GM10266 (cell line): ENCODE data around the gene GRWD1.
A peak's percentile ranks its signal among the peaks of the same experiment; 100 is the strongest.

Source experiments
- DNase-seq: peaks from one replicate; pipeline ENCODE4 v3.0.0; 2012; ENCODE audit errors: extremely low spot score
- TF ChIP-seq, protein P1 (sequence below): IDR thresholded peaks from 2 replicates; pipeline ENCODE4 v1.5.1; 2012; ENCODE audit warnings: mild to moderate bottlenecking, low read depth; ENCODE audit not compliant: control insufficient read depth, insufficient read depth; ENCODE audit errors: missing control alignments

The GRWD1 gene

DNA sequence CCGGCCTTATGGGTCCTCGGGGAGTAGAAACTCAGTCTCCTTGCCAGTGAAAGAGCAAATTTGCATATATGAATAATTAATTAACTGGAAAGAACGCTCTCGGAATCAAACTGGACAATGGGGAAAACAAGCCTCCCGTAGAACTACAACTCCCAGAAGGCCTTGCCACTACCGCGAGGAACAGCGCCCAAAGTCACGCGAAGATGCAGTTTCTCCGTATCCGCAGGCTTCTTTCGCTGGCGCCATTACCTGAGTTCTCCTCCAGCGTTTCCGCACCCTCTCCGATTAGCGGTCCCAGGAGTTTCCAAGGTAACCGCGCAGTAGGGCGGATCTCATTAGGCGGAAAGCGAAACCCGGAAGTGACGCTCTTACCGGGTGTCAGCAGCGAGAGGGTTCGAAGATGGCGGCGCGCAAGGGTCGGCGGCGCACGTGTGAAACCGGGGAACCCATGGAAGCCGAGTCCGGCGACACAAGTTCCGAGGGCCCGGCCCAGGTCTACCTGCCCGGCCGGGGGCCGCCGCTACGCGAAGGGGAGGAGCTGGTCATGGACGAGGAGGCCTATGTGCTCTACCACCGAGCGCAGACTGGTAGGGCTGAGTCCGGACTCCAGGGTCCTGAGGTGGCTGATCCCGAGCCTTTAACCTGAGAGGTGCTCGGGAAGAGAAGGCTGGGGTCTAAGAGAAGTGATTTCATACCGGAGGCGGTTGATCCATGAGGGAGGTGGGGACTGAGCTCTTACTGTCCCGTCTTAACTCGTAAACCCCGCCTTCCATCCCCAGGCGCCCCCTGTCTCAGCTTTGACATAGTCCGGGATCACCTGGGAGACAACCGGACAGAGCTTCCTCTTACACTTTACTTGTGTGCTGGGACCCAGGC lies at the start of gene GRWD1:
Gene GRWD1 (plus strand): TSS at position 378 of the 876 bp plus-strand sequence. CDS start 23 bp downstream, at position 401.
- peak; percentile 97 for DNase-seq
- TF ChIP-seq, protein P1, sequence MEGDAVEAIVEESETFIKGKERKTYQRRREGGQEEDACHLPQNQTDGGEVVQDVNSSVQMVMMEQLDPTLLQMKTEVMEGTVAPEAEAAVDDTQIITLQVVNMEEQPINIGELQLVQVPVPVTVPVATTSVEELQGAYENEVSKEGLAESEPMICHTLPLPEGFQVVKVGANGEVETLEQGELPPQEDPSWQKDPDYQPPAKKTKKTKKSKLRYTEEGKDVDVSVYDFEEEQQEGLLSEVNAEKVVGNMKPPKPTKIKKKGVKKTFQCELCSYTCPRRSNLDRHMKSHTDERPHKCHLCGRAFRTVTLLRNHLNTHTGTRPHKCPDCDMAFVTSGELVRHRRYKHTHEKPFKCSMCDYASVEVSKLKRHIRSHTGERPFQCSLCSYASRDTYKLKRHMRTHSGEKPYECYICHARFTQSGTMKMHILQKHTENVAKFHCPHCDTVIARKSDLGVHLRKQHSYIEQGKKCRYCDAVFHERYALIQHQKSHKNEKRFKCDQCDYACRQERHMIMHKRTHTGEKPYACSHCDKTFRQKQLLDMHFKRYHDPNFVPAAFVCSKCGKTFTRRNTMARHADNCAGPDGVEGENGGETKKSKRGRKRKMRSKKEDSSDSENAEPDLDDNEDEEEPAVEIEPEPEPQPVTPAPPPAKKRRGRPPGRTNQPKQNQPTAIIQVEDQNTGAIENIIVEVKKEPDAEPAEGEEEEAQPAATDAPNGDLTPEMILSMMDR: no peak

DNA sequence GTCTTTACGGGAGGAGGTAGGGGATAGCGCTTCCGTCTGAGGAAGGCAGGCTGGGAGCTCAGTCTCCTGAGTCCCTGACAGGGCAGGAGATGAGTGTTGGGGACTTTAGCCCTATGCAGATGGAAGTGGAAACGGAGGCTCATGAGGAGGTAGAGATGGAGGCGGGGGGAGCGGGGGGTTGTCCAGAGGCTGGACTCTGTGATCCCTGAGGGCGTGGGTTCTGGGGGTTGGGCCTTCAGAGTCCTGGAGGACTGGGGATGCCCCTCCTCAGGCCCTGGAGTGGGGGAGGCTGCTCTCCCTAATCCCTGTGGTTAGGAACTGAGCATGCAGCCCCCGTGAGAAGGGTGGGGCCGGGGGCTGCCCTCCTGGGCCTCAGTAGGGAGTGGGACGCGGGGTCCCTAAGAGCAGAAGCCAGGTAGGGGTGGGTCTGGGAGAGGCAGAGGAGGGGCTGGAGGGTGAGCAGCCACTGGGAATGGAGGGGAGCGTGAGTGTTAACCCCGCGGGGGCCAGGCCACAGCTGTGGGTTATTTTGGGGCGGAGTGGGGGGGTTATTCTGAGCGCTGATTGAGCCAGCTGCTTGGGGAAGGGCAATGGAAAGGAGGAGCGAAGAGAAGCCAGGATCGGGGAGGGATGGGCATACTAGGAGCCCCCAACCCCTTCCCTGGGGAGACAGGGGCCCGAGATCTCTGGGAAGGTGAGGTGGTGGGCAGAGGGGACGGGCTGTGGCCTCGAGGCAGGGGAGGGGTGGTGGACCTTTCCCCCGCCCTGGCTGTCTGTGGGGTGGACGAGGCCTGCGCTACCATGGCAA lies 49.6 kb upstream of the GRWD1 start:
- TF ChIP-seq, protein P1: no peak
- DNase-seq: no peak

DNA sequence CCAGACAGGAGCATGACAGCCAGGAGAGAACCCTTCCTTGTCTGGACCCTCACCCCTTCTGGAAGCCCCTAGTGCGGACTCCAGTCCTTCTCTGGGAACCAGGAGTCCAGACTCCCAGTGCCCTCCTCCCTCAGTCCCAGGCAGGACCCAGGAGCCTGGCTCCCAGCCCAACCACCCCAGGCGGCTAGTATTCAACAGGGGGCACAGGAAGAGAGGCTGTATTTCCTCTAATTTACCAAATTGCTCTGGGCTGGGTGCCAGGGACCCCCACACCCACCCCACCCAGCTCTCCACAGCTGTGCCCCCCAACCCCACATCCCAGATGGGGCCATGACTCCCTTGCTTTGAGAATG lies 49.0 kb upstream of the GRWD1 start:
- peak; percentile 30 for DNase-seq
- TF ChIP-seq, protein P1: no peak

DNA sequence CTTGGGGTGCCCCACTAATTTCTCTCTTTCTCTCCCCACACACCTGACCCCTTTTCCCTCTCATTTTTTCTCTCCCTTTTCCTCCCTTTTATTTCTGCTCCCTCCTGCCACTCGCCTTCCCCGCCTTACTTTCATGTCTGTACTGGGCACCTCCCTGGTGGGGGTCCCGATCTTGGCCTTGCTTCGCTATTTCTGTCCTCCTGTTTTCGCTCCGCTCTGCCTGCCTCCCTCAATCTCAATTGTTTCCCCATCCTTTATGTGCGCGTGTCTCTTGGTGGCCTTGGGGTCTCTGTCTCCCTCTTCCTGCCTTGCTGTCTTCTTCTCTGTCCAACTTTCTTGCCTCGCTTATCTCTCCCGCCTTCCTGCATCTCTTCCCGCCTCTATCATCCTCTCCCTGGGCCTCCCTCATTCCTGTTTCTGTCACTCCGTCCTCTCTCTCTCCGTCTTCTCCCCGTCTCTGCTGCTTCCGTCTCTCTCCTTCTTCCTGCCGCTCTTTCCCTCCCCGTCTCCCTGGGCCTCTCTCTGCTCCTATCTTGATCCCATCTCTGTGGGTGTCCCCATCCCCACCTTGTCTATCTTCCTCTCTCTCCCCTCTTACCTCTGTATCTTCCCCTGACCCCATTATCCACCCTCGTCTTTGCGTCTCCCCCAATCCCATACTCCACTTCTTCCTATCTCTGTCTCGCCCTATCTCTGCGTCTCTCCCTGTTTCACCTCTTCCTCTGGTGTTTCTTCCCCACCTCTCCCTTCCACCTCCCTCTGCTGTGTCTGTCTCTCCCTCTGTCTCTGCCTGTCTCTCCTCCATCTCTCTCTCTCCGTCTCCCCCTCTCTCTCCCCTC lies 48.3 kb upstream of the GRWD1 start:
- DNase-seq: peak; percentile 23
- TF ChIP-seq, protein P1: no peak

DNA sequence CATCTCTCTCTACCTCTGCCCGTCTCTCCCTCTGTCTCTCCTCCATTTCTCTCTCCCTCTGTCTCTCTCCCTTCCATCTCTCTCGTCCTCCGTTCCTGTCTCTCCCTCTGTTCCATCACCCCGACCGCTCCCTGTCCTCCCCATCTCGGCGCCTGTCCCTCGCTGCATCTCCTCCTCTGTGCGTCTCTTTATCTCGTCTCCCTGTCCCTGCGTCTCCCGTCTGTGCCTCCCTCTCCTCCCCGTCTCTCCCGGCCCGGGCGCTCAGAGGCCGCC lies 47.7 kb upstream of the GRWD1 start:
- DNase-seq: no peak
- TF ChIP-seq, protein P1: no peak

DNA sequence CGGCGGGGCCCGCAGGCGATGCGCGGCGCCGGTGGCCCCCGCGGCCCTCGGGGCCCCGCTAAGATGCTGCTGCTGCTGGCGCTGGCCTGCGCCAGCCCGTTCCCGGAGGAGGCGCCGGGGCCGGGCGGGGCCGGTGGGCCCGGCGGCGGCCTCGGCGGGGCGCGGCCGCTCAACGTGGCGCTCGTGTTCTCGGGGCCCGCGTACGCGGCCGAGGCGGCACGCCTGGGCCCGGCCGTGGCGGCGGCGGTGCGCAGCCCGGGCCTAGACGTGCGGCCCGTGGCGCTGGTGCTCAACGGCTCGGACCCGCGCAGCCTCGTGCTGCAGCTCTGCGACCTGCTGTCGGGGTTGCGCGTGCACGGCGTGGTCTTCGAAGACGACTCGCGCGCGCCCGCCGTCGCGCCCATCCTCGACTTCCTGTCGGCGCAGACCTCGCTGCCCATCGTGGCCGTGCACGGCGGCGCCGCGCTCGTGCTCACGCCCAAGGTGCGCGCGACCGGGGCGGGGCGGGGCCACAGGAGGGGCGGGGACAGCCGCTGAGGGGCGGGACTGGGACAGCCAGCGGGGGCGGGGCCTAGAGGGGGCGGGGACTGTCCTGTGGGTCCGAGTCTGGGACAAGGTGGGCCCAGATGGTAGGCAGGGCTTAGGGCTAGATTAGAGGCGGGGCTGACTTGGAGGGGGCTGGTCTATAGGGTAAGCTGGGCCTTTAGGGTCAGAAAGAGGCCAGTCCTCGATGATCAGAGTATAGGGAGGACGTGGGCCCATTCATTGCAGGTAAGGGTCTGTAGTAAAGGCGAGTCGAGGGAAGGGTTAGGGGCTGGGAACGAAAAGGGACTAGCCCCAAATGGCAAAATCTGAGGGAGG lies 47.2 kb upstream of the GRWD1 start:
- DNase-seq: peak; percentile 94

More for the DNA sequence above, 47.2 kb upstream of the GRWD1 start:
- TF ChIP-seq, protein P1: no peak
